HepG2 (cell line): ENCODE results near the gene TNK1. TPM values are rescaled to one million over a fixed set of nuclear protein-coding genes. Genes with fewer than 3 reads are reported as not detected.

ENCODE experiments used
- ATAC-seq: fragments of 200-7000 bp; cut with Tn5 transposase; 3 replicates; pipeline ENCODE4 v1.9.1; 2020; ENCODE audit warnings: mild to moderate bottlenecking, moderate library complexity
- BruUV-seq: library from RNA; stranded (reverse); fragments of 400-500 nt; replicated peaks from 2 replicates; lab custom pipeline; 2021; lab: Mats Ljungman, UMichigan
- CTCF ChIA-PET: fragments of 300-600 bp; formaldehyde crosslinking; extraction: SDS; loops from one replicate; lab custom pipeline; 2021; ENCODE audit warnings: low total read pairs, inconsistent platforms, low intra/inter-chr PET ratio; lab: Yijun Ruan, JAX
- POLR2A ChIA-PET: fragments of 350-600 bp; sonication (Branson Sonifier 250); formaldehyde crosslinking; loops from one replicate; lab custom pipeline; 2020; ENCODE audit warnings: antibody characterized with exemption, inconsistent platforms; lab: Yijun Ruan, JAX
- DNase-seq: peaks from one replicate; pipeline ENCODE4 v3.0.0-alpha.2; 2015; ENCODE audit warnings: low spot score
- FAIRE-seq: peaks from 3 replicates; lab custom pipeline; 2011; peaks lifted over from hg19 to GRCh38; lab: Jason Lieb, UNC
- H2AFZ ChIP-seq: one replicate; pipeline ENCODE4 v1.6.1; 2011; ENCODE audit warnings: low read length, inconsistent platforms
- H3K27ac ChIP-seq: fragments of 300-600 bp; 3 replicates; pipeline ENCODE4 v1.8.0; 2011; ENCODE audit warnings: mixed run types, mild to moderate bottlenecking, mixed read lengths, low read length, inconsistent platforms; ENCODE audit not compliant: insufficient read depth; ENCODE audit errors: extremely low read length
- H3K27me3 ChIP-seq, 2 experiments: fragments of 200-600 bp in 1 of 2; 2 replicates in 1 of 2; 3 replicates in 1 of 2; pipeline versions ENCODE4 v1.6.0 to v1.8.0; 2011; ENCODE audit warnings: low read length in 2 of 2, mild to moderate bottlenecking in 2 of 2, moderate library complexity in 2 of 2, inconsistent platforms in 1 of 2; ENCODE audit not compliant: insufficient read depth in 2 of 2, control insufficient read depth in 1 of 2
- H3K36me3 ChIP-seq, 2 experiments: fragments of 200-600 bp in 1 of 2; replicated peaks in 1 of 2; 2 replicates in 1 of 2; 3 replicates in 1 of 2; pipeline versions ENCODE4 v1.5.1 to v1.8.0; 2011; ENCODE audit warnings: low read length in 2 of 2, inconsistent platforms in 1 of 2; ENCODE audit not compliant: insufficient read depth in 2 of 2, control insufficient read depth in 1 of 2
- H3K4me1 ChIP-seq: 2 replicates; pipeline ENCODE4 v1.5.1; 2012; ENCODE audit warnings: low read length, inconsistent platforms; ENCODE audit not compliant: insufficient read depth
- H3K4me2 ChIP-seq: 2 replicates; pipeline ENCODE4 v1.6.0; 2011; ENCODE audit warnings: low read depth, low read length, inconsistent platforms
- H3K4me3 ChIP-seq, 3 experiments: fragments of 200-600 bp in 1 of 3; sonication (generic), shearing (Covaris generic) in 1 of 3; replicated peaks in 1 of 3; 2 replicates each; pipeline ENCODE4 v1.5.1; 2011 to 2016; ENCODE audit warnings: low read length in 3 of 3, inconsistent platforms in 2 of 3, low read depth in 2 of 3, mild to moderate bottlenecking in 2 of 3, control low read depth in 1 of 3, mixed read lengths in 1 of 3; ENCODE audit not compliant: insufficient read depth in 1 of 3
- H3K79me2 ChIP-seq: one replicate; pipeline ENCODE4 v1.6.1; 2011; ENCODE audit warnings: low read length, inconsistent platforms; ENCODE audit not compliant: insufficient read depth
- H3K9ac ChIP-seq: 2 replicates; pipeline ENCODE4 v1.6.0; 2011; ENCODE audit warnings: mild to moderate bottlenecking, low read depth, low read length, inconsistent platforms; ENCODE audit not compliant: insufficient read depth
- H3K9me3 ChIP-seq: 2 replicates; pipeline ENCODE4 v1.5.1; 2012; ENCODE audit warnings: mild to moderate bottlenecking, low read length
- H4K20me1 ChIP-seq: 2 replicates; pipeline ENCODE4 v1.6.0; 2011; ENCODE audit warnings: inconsistent platforms, mild to moderate bottlenecking, low read length, moderate library complexity; ENCODE audit not compliant: insufficient read depth
- ATRX ChIP-seq: sonication (generic); formaldehyde crosslinking; IDR thresholded peaks from 2 replicates; pipeline ENCODE4 v1.4.0; 2020; ENCODE audit warnings: missing genetic modification reagents, borderline replicate concordance
- KDM1A ChIP-seq: IDR thresholded peaks from 2 replicates; pipeline ENCODE4 v1.6.1; 2016; ENCODE audit warnings: missing compliant biosample characterization
- MED8 ChIP-seq: sonication (generic); formaldehyde crosslinking; IDR thresholded peaks from 2 replicates; pipeline ENCODE4 v1.8.1; 2023; ENCODE audit warnings: mild to moderate bottlenecking, missing genetic modification reagents; ENCODE audit not compliant: insufficient replicate concordance
- MLLT10 ChIP-seq: sonication (generic); formaldehyde crosslinking; IDR thresholded peaks from 2 replicates; pipeline ENCODE4 v1.4.0; 2020; ENCODE audit warnings: missing genetic modification reagents
- POLR2A ChIP-seq, 2 experiments: IDR thresholded peaks; 2 replicates each; pipeline ENCODE4 v1.6.1; 2011; ENCODE audit warnings: low read depth in 2 of 2, low read length in 2 of 2, mild to moderate bottlenecking in 1 of 2, moderate library complexity in 1 of 2; ENCODE audit not compliant: insufficient read depth in 1 of 2
- TP53 ChIP-seq: sonication (generic); formaldehyde crosslinking; conservative IDR thresholded peaks from 2 replicates; pipeline ENCODE4 v1.4.0; 2020; ENCODE audit warnings: missing genetic modification reagents
- ZNF12 ChIP-seq: sonication (generic); formaldehyde crosslinking; IDR thresholded peaks from 2 replicates; pipeline ENCODE4 v1.5.0; 2020; ENCODE audit warnings: missing genetic modification reagents
- ZNF121 ChIP-seq: sonication (generic); formaldehyde crosslinking; IDR thresholded peaks from 2 replicates; pipeline ENCODE4 v1.5.0; 2020; ENCODE audit warnings: mild to moderate bottlenecking, missing genetic modification reagents
- ZSCAN12 ChIP-seq: sonication (generic); formaldehyde crosslinking; IDR thresholded peaks from 2 replicates; pipeline ENCODE4 v1.9.0; 2021; ENCODE audit warnings: mild to moderate bottlenecking, missing genetic modification reagents
- WGBS: methylation state at CpG from one replicate; pipeline ENCODE4 v1.1.6; 2017; ENCODE audit warnings: low lambda C conversion rate; 5-methylcytosine and 5-hydroxymethylcytosine counted together
- in situ Hi-C: cut with HindIII; loops from 2 replicates; pipeline ENCODE4 v1.10.0; 2017; ENCODE audit warnings: low pct_unique_long_range_greater_than_20kb; ENCODE audit not compliant: extremely low pct_ligation_motif_present
- intact Hi-C: fragments of 100-400 bp; cut with micrococcal nuclease; formaldehyde crosslinking; loops from one replicate; pipeline ENCODE4 v1.10.0; 2022; ENCODE audit not compliant: unreplicated experiment
- polyA plus RNA-seq, 8 experiments: library from polyadenylated mRNA; depleted of rRNA in 3 of 8; stranded (reverse) in 7 of 8; unstranded in 1 of 8; fragments of >200 nt; fragmentation: Illumina TruSeq in 4 of 8; extraction: Trizol in 4 of 8; gene quantifications; 2 replicates each; pipeline versions ENCODE4 v1.2.1 to v1.2.3, GENCODE V29; 2011 to 2016; ENCODE audit warnings: low read depth in 4 of 8, missing spikeins in 1 of 8, mixed read lengths in 1 of 8; ENCODE audit not compliant: insufficient read depth in 1 of 8
- total RNA-seq, 5 experiments: library from RNA; depleted of rRNA; stranded (reverse); fragments of >200 nt; fragmentation: Illumina TruSeq; extraction: Trizol; gene quantifications; 2 replicates each; pipeline ENCODE4 v1.2.3, GENCODE V29; 2016; ENCODE audit warnings: low read depth in 1 of 5
- TF ChIP-seq, protein P1 (sequence below): sonication (generic); formaldehyde crosslinking; conservative IDR thresholded peaks from 2 replicates; pipeline ENCODE4 v1.8.0; 2022; ENCODE audit warnings: missing genetic modification reagents
- TF ChIP-seq, protein P2 (sequence below): sonication (generic); formaldehyde crosslinking; IDR thresholded peaks from 2 replicates; pipeline ENCODE4 v1.8.0; 2022; ENCODE audit warnings: mild to moderate bottlenecking, missing genetic modification reagents, moderate library complexity
- TF ChIP-seq, protein P3 (sequence below): sonication (generic); formaldehyde crosslinking; IDR thresholded peaks from 2 replicates; pipeline ENCODE4 v1.8.1; 2023; ENCODE audit warnings: mild to moderate bottlenecking, inconsistent platforms, moderate library complexity, missing genetic modification reagents, borderline replicate concordance

TNK1 gene
- total and polyA plus RNA-seq, 2 of the 13 experiments (the other 11 are each of a cell fraction or from before 2014, with no cell fraction given): 2.0 to 3.5 TPM

DNA sequence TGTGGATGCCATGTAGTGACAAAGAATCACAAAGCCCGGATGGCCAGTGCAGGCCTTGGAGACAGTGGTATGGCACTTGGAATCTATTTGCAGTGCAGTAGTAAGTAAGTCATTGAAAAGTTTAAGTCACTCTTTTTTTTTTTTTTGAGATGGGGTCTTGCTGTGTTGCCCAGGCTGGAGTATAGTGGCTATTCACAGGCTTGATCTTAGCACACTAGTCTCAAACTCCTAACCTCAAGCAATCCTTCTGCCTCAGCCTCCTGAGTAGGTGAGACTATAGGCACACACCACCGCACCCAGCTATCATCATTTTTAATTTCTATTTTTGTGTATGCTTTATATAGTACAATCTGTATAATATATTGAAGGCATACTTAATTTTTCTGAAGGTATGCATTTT lies 17.7 kb downstream of the TNK1 start:
- H2AFZ ChIP-seq: no peak overlapping the region
- 85% methylated on average over 2 of the region's 2 CpGs for WGBS
- peaks cover 17% of the 10 kb centered on the region for H3K4me1 ChIP-seq
- no peak overlapping the region for H3K4me3 ChIP-seq
- H3K9me3 ChIP-seq: no peaks in the 10 kb centered on the region
- H3K27me3 ChIP-seq: no peaks in the 10 kb centered on the region; a peak in 2 of 5 replicates
- H3K4me2 ChIP-seq: no peak overlapping the region
- H4K20me1 ChIP-seq: no peaks in the 10 kb centered on the region
- no peaks in the 10 kb centered on the region for H3K36me3 ChIP-seq
- no peak overlapping the region for H3K27ac ChIP-seq
- no peak overlapping the region for H3K9ac ChIP-seq
- BruUV-seq: no TSS peak
- TF ChIP-seq MLLT10 (CRISPR knock-in tag) (no peak), POLR2A (IDR thresholded peaks at IDR 0.05; ENCODE audit: insufficient read depth in 1 of 2, low read depth in 2 of 2, low read length in 2 of 2) (0 out of 4 replicates have a peak, but pooled peaks of 1 of the 2 experiments have one; percentile 21), KDM1A (CRISPR knock-in tag) (no peak), TP53 (CRISPR knock-in tag) (no peak), ZSCAN12 (CRISPR knock-in tag) (no peak), ATRX (CRISPR knock-in tag) (no peak), ZNF12 (CRISPR knock-in tag) (no peak), MED8 (no peak), ZNF121 (CRISPR knock-in tag) (peak; percentile 90)
- TF ChIP-seq, protein P1, sequence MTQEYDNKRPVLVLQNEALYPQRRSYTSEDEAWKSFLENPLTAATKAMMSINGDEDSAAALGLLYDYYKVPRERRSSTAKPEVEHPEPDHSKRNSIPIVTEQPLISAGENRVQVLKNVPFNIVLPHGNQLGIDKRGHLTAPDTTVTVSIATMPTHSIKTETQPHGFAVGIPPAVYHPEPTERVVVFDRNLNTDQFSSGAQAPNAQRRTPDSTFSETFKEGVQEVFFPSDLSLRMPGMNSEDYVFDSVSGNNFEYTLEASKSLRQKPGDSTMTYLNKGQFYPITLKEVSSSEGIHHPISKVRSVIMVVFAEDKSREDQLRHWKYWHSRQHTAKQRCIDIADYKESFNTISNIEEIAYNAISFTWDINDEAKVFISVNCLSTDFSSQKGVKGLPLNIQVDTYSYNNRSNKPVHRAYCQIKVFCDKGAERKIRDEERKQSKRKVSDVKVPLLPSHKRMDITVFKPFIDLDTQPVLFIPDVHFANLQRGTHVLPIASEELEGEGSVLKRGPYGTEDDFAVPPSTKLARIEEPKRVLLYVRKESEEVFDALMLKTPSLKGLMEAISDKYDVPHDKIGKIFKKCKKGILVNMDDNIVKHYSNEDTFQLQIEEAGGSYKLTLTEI (CRISPR knock-in tag): no peak
- TF ChIP-seq, protein P2, sequence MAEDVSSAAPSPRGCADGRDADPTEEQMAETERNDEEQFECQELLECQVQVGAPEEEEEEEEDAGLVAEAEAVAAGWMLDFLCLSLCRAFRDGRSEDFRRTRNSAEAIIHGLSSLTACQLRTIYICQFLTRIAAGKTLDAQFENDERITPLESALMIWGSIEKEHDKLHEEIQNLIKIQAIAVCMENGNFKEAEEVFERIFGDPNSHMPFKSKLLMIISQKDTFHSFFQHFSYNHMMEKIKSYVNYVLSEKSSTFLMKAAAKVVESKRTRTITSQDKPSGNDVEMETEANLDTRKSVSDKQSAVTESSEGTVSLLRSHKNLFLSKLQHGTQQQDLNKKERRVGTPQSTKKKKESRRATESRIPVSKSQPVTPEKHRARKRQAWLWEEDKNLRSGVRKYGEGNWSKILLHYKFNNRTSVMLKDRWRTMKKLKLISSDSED (CRISPR knock-in tag): no peak
- TF ChIP-seq, protein P3, sequence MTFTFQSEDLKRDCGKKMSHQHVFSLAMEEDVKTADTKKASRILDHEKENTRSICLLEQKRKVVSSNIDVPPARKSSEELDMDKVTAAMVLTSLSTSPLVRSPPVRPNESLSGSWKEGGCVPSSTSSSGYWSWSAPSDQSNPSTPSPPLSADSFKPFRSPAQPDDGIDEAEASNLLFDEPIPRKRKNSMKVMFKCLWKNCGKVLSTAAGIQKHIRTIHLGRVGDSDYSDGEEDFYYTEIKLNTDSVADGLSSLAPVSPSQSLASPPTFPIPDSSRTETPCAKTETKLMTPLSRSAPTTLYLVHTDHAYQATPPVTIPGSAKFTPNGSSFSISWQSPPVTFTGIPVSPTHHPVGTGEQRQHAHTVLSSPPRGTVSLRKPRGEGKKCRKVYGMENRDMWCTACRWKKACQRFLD (CRISPR knock-in tag): no peak
- peaks cover 4% of the 10 kb centered on the region for H3K79me2 ChIP-seq
- no peak for ATAC-seq
- CTCF ChIA-PET: no interaction called here
- in situ Hi-C loops: no loop called here
- DNase-seq: no peak
- no peak for FAIRE-seq
- intact Hi-C loops: no loop called here
- POLR2A ChIA-PET: interaction anchor here (0.6 to 1.5 kb wide), 3 partner anchors 36 to 162 kb away, joined by 3 to 4 read pairs (median 3); partner anchors contain the start of gene POLR2A
